Mesenchymal stem cell (in vitro differentiated cells and primary cell): ENCODE results near the gene EXOG.

ENCODE experiments used
- DNase-seq: peaks from one replicate; pipeline ENCODE4 v3.0.0-alpha.2; 2013
- H2AFZ ChIP-seq: one replicate; pipeline ENCODE4 v1.6.1; 2013; ENCODE audit warnings: low read depth, mild to moderate bottlenecking, control low read depth, inconsistent platforms, low read length, moderate library complexity
- H2AK5ac ChIP-seq: 2 replicates; pipeline ENCODE4 v1.6.1; 2013; ENCODE audit warnings: low read length, moderate library complexity, mild to moderate bottlenecking, inconsistent platforms; ENCODE audit not compliant: severe bottlenecking
- H2BK120ac ChIP-seq: one replicate; pipeline ENCODE4 v1.6.1; 2013; ENCODE audit warnings: low read depth, mild to moderate bottlenecking, inconsistent platforms, low read length, moderate library complexity
- H2BK12ac ChIP-seq, 2 experiments: one replicate each; pipeline ENCODE4 v1.6.1; 2013; ENCODE audit warnings: inconsistent platforms in 2 of 2, low read length in 2 of 2, mild to moderate bottlenecking in 2 of 2, moderate library complexity in 2 of 2, control low read depth in 1 of 2
- H2BK15ac ChIP-seq: one replicate; pipeline ENCODE4 v1.6.1; 2013; ENCODE audit warnings: mild to moderate bottlenecking, low read depth, inconsistent platforms; ENCODE audit not compliant: poor library complexity, severe bottlenecking
- H2BK5ac ChIP-seq: 2 replicates; pipeline ENCODE4 v1.6.1; 2013; ENCODE audit warnings: low read depth, mild to moderate bottlenecking, low read length, control low read depth, inconsistent platforms; ENCODE audit not compliant: poor library complexity, severe bottlenecking
- H3K14ac ChIP-seq, 2 experiments: one replicate each; pipeline ENCODE4 v1.6.1; 2013; ENCODE audit warnings: inconsistent platforms in 2 of 2, low read length in 2 of 2, control low read depth in 1 of 2, mild to moderate bottlenecking in 1 of 2, moderate library complexity in 1 of 2
- H3K18ac ChIP-seq, 2 experiments: one replicate each; pipeline ENCODE4 v1.6.1; 2013; ENCODE audit warnings: inconsistent platforms in 2 of 2, low read length in 2 of 2, control low read depth in 1 of 2, low read depth in 1 of 2, mild to moderate bottlenecking in 1 of 2
- H3K23ac ChIP-seq, 2 experiments: one replicate each; pipeline ENCODE4 v1.6.1; 2013; ENCODE audit warnings: inconsistent platforms in 2 of 2, low read length in 2 of 2, mild to moderate bottlenecking in 2 of 2, moderate library complexity in 2 of 2, control low read depth in 1 of 2
- H3K27ac ChIP-seq: 2 replicates; pipeline ENCODE4 v1.5.1; 2013; ENCODE audit warnings: mild to moderate bottlenecking, moderate library complexity, low read length, control low read depth, inconsistent platforms; ENCODE audit not compliant: poor library complexity, severe bottlenecking
- H3K27me3 ChIP-seq, 2 experiments: 2 replicates each; pipeline versions ENCODE4 v1.6.1 to v1.7.0; 2013; ENCODE audit warnings: low read length in 2 of 2, mild to moderate bottlenecking in 2 of 2, moderate library complexity in 2 of 2, control low read depth in 1 of 2, inconsistent platforms in 1 of 2; ENCODE audit not compliant: control insufficient read depth in 1 of 2, insufficient read depth in 1 of 2
- H3K36me3 ChIP-seq, 2 experiments: 2 replicates each; pipeline versions ENCODE4 v1.6.1 to v1.7.0; 2013; ENCODE audit warnings: low read length in 2 of 2, control low read depth in 1 of 2, inconsistent platforms in 1 of 2, low read depth in 1 of 2, mild to moderate bottlenecking in 1 of 2; ENCODE audit not compliant: insufficient read depth in 2 of 2, control insufficient read depth in 1 of 2
- H3K4ac ChIP-seq, 2 experiments: one replicate each; pipeline ENCODE4 v1.6.1; 2013; ENCODE audit warnings: inconsistent platforms in 2 of 2, low read length in 2 of 2, mild to moderate bottlenecking in 2 of 2, moderate library complexity in 2 of 2, control low read depth in 1 of 2, low read depth in 1 of 2
- H3K4me1 ChIP-seq: 2 replicates; pipeline ENCODE4 v1.6.1; 2013; ENCODE audit warnings: low read depth, low read length, control low read depth; ENCODE audit not compliant: control insufficient read depth, insufficient read depth
- H3K4me2 ChIP-seq: 2 replicates; pipeline ENCODE4 v1.6.1; 2013; ENCODE audit warnings: low read length, mild to moderate bottlenecking, inconsistent platforms; ENCODE audit not compliant: poor library complexity, severe bottlenecking
- H3K4me3 ChIP-seq, 2 experiments: 2 replicates each; pipeline versions ENCODE4 v1.5.1 to v1.7.0; 2013; ENCODE audit warnings: low read length in 2 of 2, mild to moderate bottlenecking in 2 of 2, control low read depth in 1 of 2, low read depth in 1 of 2; ENCODE audit not compliant: insufficient read depth in 1 of 2
- H3K79me1 ChIP-seq: replicated peaks from 2 replicates; pipeline ENCODE4 v1.6.1; 2013; ENCODE audit warnings: mild to moderate bottlenecking, control low read depth, low read length, inconsistent platforms; ENCODE audit not compliant: poor library complexity, severe bottlenecking
- H3K9ac ChIP-seq: 2 replicates; pipeline ENCODE4 v1.7.0; 2013; ENCODE audit warnings: mild to moderate bottlenecking, low read length, moderate library complexity
- H3K9me3 ChIP-seq: 2 replicates; pipeline ENCODE4 v1.7.0; 2013; ENCODE audit warnings: mild to moderate bottlenecking, low read length; ENCODE audit not compliant: control insufficient read depth
- H4K8ac ChIP-seq: one replicate; pipeline ENCODE4 v1.6.1; 2013; ENCODE audit warnings: inconsistent platforms, mild to moderate bottlenecking, low read length, moderate library complexity
- H4K91ac ChIP-seq: one replicate; pipeline ENCODE4 v1.6.1; 2013; ENCODE audit warnings: mild to moderate bottlenecking, low read length, inconsistent platforms
- WGBS: methylation state at CpG from one replicate; pipeline ENCODE4 v1.1.7; 2013; ENCODE audit warnings: mixed read lengths; 5-methylcytosine and 5-hydroxymethylcytosine counted together

Gene EXOG

DNA sequence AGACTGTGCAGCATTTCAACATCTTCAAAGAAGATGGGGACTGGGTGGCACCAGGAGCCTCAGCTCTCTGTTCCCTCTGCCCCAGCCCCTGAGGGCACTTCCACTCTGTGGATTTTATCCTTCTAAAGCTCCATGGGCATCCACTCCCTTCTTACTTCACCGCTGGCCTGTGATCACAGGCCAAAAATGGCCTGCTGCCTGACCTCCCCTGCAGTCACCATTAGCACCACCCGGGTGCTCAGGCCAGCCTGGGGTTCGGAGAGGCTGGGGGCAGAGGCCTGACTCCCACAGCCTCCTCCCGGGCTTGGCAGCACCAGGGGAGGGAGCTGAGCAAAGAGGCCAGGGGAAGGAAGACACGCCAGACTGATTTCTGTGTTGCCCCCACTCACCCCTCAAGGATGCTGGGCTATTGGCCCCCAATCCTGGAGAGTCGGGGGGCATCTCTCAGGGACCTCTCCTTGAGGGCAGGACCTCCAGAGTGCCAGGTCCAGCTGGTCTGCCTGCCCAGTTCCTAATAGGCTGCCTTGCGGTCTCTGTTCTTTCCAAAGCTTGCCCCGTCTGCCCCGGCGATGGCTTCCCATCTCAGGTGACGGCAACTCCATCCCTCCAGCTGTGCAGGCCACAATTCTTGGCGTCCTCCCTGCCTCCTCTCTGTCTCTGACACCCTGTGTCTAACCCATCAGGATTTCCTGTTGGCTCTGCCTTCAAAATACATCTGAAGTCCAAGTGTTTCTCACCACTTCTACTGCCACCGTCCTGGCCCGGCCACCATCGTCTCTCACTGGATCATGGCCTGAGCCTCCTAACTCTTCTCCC lies 67.1 kb downstream of the EXOG start:
- Histone ChIP-seq H2AK5ac (no peak overlapping the region), H3K4me1 (peaks cover 1% of the 10 kb centered on the region), H3K4me3 (no peak overlapping the region), H3K18ac (no peak overlapping the region), H3K9me3 (no peaks in the 10 kb centered on the region), H3K4me2 (no peak overlapping the region), H3K23ac (no peak overlapping the region), H4K8ac (no peak overlapping the region), H2BK12ac (no peak overlapping the region), H2BK120ac (no peak overlapping the region), H3K4ac (no peak overlapping the region), H3K9ac (no peak overlapping the region), H3K14ac (no peak overlapping the region), H2BK5ac (no peak overlapping the region), H3K79me1 (no peaks in the 10 kb centered on the region), H2BK15ac (no peak overlapping the region), H4K91ac (no peak overlapping the region), H3K36me3 (no peaks in the 10 kb centered on the region), H3K27ac (no peak overlapping the region), H3K27me3 (peaks cover 7 to 10% of the 10 kb centered on the region in 2 experiments), H2AFZ (no peak overlapping the region)
- DNase-seq = no peak
- 80% methylated on average over 14 of the region's 15 CpGs for WGBS

DNA sequence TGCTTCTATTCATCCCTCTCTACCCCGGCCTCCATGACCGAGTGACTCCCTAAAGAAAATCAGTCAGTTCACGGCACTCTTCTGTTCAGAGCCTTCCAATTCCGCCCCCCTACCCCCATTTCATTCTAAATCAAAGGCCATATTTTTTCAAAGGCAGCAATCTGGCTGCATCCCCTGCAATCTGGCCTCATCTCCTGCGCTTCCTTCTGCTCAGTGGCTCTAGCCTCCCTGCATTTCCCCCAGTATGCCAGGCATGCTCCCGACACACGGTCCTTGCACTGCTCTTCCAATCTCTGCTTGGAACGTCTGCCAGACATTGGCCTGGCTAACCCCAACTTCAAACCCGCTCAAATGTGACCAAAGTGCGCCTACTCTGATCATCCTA lies 67.7 kb downstream of the EXOG start:
- Histone ChIP-seq H3K14ac (no peak overlapping the region), H3K9ac (no peak overlapping the region), H2BK5ac (no peak overlapping the region), H2BK120ac (no peak overlapping the region), H3K36me3 (no peaks in the 10 kb centered on the region), H3K4me3 (no peak overlapping the region), H2BK15ac (no peak overlapping the region), H3K4me1 (peaks cover 1% of the 10 kb centered on the region), H3K4me2 (no peak overlapping the region), H2AK5ac (no peak overlapping the region), H4K91ac (no peak overlapping the region), H3K4ac (no peak overlapping the region), H2BK12ac (no peak overlapping the region), H3K79me1 (no peaks in the 10 kb centered on the region), H3K23ac (no peak overlapping the region), H3K27ac (no peak overlapping the region), H3K27me3 (peaks cover 7 to 10% of the 10 kb centered on the region in 2 experiments), H2AFZ (no peak overlapping the region), H4K8ac (no peak overlapping the region), H3K9me3 (no peaks in the 10 kb centered on the region), H3K18ac (no peak overlapping the region)
- no peak for DNase-seq
- WGBS = 87% methylated on average over 10 of the region's 10 CpGs

GRCh38 chr3:38564631-38565338 lies 68.6 kb downstream of the EXOG start:
- Histone ChIP-seq H4K8ac (no peak overlapping the region), H3K23ac (no peak overlapping the region), H2BK15ac (no peak overlapping the region), H3K14ac (no peak overlapping the region), H3K27ac (no peak overlapping the region), H2BK120ac (no peak overlapping the region), H3K4me1 (peaks cover 1% of the 10 kb centered on the region), H3K4ac (no peak overlapping the region), H4K91ac (no peak overlapping the region), H3K4me2 (no peak overlapping the region), H3K27me3 (peaks cover 7 to 10% of the 10 kb centered on the region in 2 experiments), H2AFZ (no peak overlapping the region), H2AK5ac (no peak overlapping the region), H3K9me3 (no peaks in the 10 kb centered on the region), H3K79me1 (no peaks in the 10 kb centered on the region), H3K9ac (no peak overlapping the region), H3K4me3 (peak overlapping the region in 1 of 2 experiments; percentile 10), H3K18ac (no peak overlapping the region), H2BK12ac (no peak overlapping the region), H3K36me3 (no peaks in the 10 kb centered on the region), H2BK5ac (no peak overlapping the region)
- 91% methylated on average over 5 of the region's 6 CpGs for WGBS
- DNase-seq = no peak
